Neural cell (in vitro differentiated cells): Measurements from ENCODE around the gene PTGES. TPM values are rescaled to one million over a fixed set of nuclear protein-coding genes. Genes with fewer than 3 reads are reported as not detected.
"Not testable (repeated sequence)": the region's sequence is repeated elsewhere in the genome, so short reads cannot be mapped to it uniquely, and the experiment has no call there.

Experiments
- H2AFZ ChIP-seq: fragments of 200-600, 300-800 bp; sonication (generic), shearing (Covaris generic); 2 replicates; pipeline ENCODE4 v1.6.0; 2014; ENCODE audit warnings: low read depth, mild to moderate bottlenecking, antibody characterized with exemption, low read length, moderate library complexity
- H3F3A ChIP-seq: fragments of 200-600 bp; shearing (Covaris generic); 2 replicates; pipeline ENCODE4 v1.6.1; 2016; ENCODE audit warnings: mild to moderate bottlenecking, moderate library complexity, mixed read lengths, antibody characterized with exemption, low read length; ENCODE audit not compliant: insufficient read depth, poor library complexity, severe bottlenecking
- H3K27ac ChIP-seq: fragments of 200-600, 300-800 bp; sonication (generic), shearing (Covaris generic); 2 replicates; pipeline ENCODE4 v1.5.1; 2014; ENCODE audit warnings: mild to moderate bottlenecking, low read length, moderate library complexity
- H3K27me3 ChIP-seq: fragments of 300-800, 200-600 bp; sonication (generic), shearing (Covaris generic); 2 replicates; pipeline ENCODE4 v1.6.0; 2014; ENCODE audit warnings: mild to moderate bottlenecking, low read depth, low read length, moderate library complexity; ENCODE audit not compliant: insufficient read depth
- H3K36me3 ChIP-seq: fragments of 300-800, 200-600 bp; sonication (generic), shearing (Covaris generic); 2 replicates; pipeline ENCODE4 v1.5.1; 2014; ENCODE audit warnings: mild to moderate bottlenecking, antibody characterized with exemption, low read length, moderate library complexity; ENCODE audit not compliant: insufficient read depth
- H3K4me2 ChIP-seq: fragments of 300-800, 200-600 bp; sonication (generic), shearing (Covaris generic); 2 replicates; pipeline ENCODE4 v1.6.0; 2014; ENCODE audit warnings: mild to moderate bottlenecking, low read length
- H3K4me3 ChIP-seq: fragments of 300-800, 200-600 bp; sonication (generic), shearing (Covaris generic); 2 replicates; pipeline ENCODE4 v1.5.1; 2014; ENCODE audit warnings: mild to moderate bottlenecking, low read length, moderate library complexity
- H3K79me2 ChIP-seq: fragments of 200-600 bp; shearing (Covaris generic); replicated peaks from 2 replicates; pipeline ENCODE4 v1.6.0; 2014; ENCODE audit warnings: mild to moderate bottlenecking, low read length, moderate library complexity; ENCODE audit not compliant: insufficient read depth
- H3K9ac ChIP-seq: fragments of 300-800, 200-600 bp; sonication (generic), shearing (Covaris generic); 2 replicates; pipeline ENCODE4 v1.6.1; 2016; ENCODE audit warnings: mild to moderate bottlenecking, low read length, mixed read lengths
- H3K9me2 ChIP-seq: fragments of 200-600 bp; shearing (Covaris generic); 2 replicates; pipeline ENCODE4 v1.6.1; 2016; ENCODE audit warnings: mild to moderate bottlenecking, low read length, mixed read lengths; ENCODE audit not compliant: insufficient read depth
- H3K9me3 ChIP-seq: fragments of 200-600, 300-800 bp; sonication (generic), shearing (Covaris generic); 2 replicates; pipeline ENCODE4 v1.6.1; 2016; ENCODE audit warnings: mild to moderate bottlenecking, mixed run types, low read length, moderate library complexity, mixed read lengths
- H4K20me1 ChIP-seq: fragments of 200-600 bp; shearing (Covaris generic); 2 replicates; pipeline ENCODE4 v1.6.1; 2016; ENCODE audit warnings: mild to moderate bottlenecking, mixed run types; ENCODE audit not compliant: insufficient read depth
- EP300 ChIP-seq: fragments of 450-650 bp; conservative IDR thresholded peaks from 2 replicates; pipeline ENCODE4 v1.6.1; 2014; ENCODE audit warnings: antibody characterized with exemption, mild to moderate bottlenecking, moderate library complexity; ENCODE audit not compliant: poor library complexity, severe bottlenecking
- EZH2 ChIP-seq: fragments of 200-600, 300-800 bp; shearing (Covaris generic), sonication (generic); IDR thresholded peaks from 2 replicates; pipeline ENCODE4 v1.6.1; 2014; ENCODE audit warnings: antibody characterized with exemption, low read length, borderline replicate concordance, mild to moderate bottlenecking; ENCODE audit not compliant: insufficient read depth, poor library complexity, severe bottlenecking
- MXI1 ChIP-seq: fragments of 450-650 bp; conservative IDR thresholded peaks from 2 replicates; pipeline ENCODE4 v1.6.1; 2014; ENCODE audit warnings: antibody characterized with exemption, mild to moderate bottlenecking; ENCODE audit not compliant: poor library complexity, severe bottlenecking
- POLR2AphosphoS5 ChIP-seq: IDR thresholded peaks from 2 replicates; pipeline ENCODE4 v1.6.1; 2012
- RAD21 ChIP-seq: fragments of 450-650 bp; conservative IDR thresholded peaks from 2 replicates; pipeline ENCODE4 v1.6.1; 2014; ENCODE audit warnings: antibody characterized with exemption, mild to moderate bottlenecking, moderate library complexity
- SMC3 ChIP-seq: fragments of 450-650 bp; conservative IDR thresholded peaks from 2 replicates; pipeline ENCODE4 v1.6.1; 2014; ENCODE audit warnings: antibody characterized with exemption, mild to moderate bottlenecking, moderate library complexity; ENCODE audit not compliant: poor library complexity
- TAF1 ChIP-seq: IDR thresholded peaks from 2 replicates; pipeline ENCODE4 v1.6.1; 2012; ENCODE audit warnings: low read depth
- polyA plus RNA-seq: library from polyadenylated mRNA; depleted of rRNA; stranded (reverse); fragments of >200 nt; gene quantifications from 2 replicates; pipeline ENCODE4 v1.2.3, GENCODE V29; 2014
- TF ChIP-seq, protein P1 (sequence below): fragments of 450-650 bp; IDR thresholded peaks from 2 replicates; pipeline ENCODE4 v1.5.1; 2014; ENCODE audit warnings: antibody characterized with exemption, mild to moderate bottlenecking, moderate library complexity; ENCODE audit not compliant: poor library complexity, severe bottlenecking
- TF ChIP-seq, protein P2 (sequence below): IDR thresholded peaks from 2 replicates; pipeline ENCODE4 v1.6.1; 2012; ENCODE audit warnings: borderline replicate concordance

The PTGES gene
- polyA plus RNA-seq, 1 donor from 2014 or later = 0.63 TPM

GRCh38 chr9:129762985-129763926, 10.4 kb upstream of the PTGES start:
- Histone ChIP-seq H3K4me2 (no peak overlapping the region), H2AFZ (no peak overlapping the region)

DNA sequence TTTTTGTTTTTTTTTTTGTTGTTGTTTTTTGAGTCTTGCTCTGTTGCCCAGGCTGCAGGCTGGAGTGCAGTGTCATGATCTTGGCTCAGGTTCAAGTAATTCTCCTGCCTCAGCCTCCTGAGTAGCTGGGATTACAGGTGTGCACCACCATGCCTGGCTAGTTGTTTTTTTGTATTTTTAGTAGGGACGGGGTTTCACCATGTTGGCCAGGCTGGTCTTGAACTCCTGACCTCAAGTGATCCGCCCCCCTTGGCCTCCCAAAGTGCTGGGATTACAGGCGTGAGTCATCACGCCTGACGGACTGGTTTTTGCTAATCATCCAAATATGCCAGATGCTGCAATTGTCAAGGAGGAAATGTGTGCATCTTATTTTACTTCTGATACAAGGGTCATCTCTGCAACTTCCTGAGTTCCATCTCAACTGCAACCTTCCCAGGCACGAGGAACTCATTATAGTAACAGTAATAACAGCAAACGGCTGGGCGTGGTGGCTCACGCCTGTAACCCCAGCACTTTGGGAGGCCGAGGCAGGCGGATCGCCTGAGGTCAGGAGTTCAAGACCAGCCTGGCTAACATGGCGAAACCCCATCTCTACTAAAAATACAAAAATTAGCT, 9.6 kb upstream of the PTGES start:
- H3K27ac ChIP-seq, H3K4me2 ChIP-seq, H3F3A ChIP-seq, H3K9ac ChIP-seq, H3K9me2 ChIP-seq, H2AFZ ChIP-seq, H4K20me1 ChIP-seq, H3K79me2 ChIP-seq, H3K9me3 ChIP-seq, H3K27me3 ChIP-seq, H3K36me3 ChIP-seq, H3K4me3 ChIP-seq: not testable (repeated sequence)

More at GRCh38 chr9:129762985-129763926, 10.4 kb upstream of the PTGES start:
- Histone ChIP-seq H4K20me1 (no peaks in the 10 kb centered on the region), H3K9me2 (no peaks in the 10 kb centered on the region), H3F3A (no peaks in the 10 kb centered on the region), H3K4me3 (no peak overlapping the region), H3K36me3 (no peaks in the 10 kb centered on the region), H3K9ac (no peak overlapping the region), H3K27me3 (no peaks in the 10 kb centered on the region), H3K79me2 (no peaks in the 10 kb centered on the region), H3K27ac (no peak overlapping the region), H3K9me3 (no peaks in the 10 kb centered on the region)
- TF ChIP-seq EZH2 = no peak
- no peak for TF ChIP-seq SMC3
- TF ChIP-seq MXI1 = no peak
- no peak for TF ChIP-seq TAF1
- no peak for TF ChIP-seq RAD21
- TF ChIP-seq EP300 = no peak
- TF ChIP-seq POLR2AphosphoS5 = no peak
- TF ChIP-seq, protein P1, sequence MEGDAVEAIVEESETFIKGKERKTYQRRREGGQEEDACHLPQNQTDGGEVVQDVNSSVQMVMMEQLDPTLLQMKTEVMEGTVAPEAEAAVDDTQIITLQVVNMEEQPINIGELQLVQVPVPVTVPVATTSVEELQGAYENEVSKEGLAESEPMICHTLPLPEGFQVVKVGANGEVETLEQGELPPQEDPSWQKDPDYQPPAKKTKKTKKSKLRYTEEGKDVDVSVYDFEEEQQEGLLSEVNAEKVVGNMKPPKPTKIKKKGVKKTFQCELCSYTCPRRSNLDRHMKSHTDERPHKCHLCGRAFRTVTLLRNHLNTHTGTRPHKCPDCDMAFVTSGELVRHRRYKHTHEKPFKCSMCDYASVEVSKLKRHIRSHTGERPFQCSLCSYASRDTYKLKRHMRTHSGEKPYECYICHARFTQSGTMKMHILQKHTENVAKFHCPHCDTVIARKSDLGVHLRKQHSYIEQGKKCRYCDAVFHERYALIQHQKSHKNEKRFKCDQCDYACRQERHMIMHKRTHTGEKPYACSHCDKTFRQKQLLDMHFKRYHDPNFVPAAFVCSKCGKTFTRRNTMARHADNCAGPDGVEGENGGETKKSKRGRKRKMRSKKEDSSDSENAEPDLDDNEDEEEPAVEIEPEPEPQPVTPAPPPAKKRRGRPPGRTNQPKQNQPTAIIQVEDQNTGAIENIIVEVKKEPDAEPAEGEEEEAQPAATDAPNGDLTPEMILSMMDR = no peak
- TF ChIP-seq, protein P2, sequence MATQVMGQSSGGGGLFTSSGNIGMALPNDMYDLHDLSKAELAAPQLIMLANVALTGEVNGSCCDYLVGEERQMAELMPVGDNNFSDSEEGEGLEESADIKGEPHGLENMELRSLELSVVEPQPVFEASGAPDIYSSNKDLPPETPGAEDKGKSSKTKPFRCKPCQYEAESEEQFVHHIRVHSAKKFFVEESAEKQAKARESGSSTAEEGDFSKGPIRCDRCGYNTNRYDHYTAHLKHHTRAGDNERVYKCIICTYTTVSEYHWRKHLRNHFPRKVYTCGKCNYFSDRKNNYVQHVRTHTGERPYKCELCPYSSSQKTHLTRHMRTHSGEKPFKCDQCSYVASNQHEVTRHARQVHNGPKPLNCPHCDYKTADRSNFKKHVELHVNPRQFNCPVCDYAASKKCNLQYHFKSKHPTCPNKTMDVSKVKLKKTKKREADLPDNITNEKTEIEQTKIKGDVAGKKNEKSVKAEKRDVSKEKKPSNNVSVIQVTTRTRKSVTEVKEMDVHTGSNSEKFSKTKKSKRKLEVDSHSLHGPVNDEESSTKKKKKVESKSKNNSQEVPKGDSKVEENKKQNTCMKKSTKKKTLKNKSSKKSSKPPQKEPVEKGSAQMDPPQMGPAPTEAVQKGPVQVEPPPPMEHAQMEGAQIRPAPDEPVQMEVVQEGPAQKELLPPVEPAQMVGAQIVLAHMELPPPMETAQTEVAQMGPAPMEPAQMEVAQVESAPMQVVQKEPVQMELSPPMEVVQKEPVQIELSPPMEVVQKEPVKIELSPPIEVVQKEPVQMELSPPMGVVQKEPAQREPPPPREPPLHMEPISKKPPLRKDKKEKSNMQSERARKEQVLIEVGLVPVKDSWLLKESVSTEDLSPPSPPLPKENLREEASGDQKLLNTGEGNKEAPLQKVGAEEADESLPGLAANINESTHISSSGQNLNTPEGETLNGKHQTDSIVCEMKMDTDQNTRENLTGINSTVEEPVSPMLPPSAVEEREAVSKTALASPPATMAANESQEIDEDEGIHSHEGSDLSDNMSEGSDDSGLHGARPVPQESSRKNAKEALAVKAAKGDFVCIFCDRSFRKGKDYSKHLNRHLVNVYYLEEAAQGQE = no peak
